GM23338 (cell line): Measurements from ENCODE around the gene EDN2. TPM values are rescaled to one million over a fixed set of nuclear protein-coding genes. Genes with fewer than 3 reads are reported as not detected.

ENCODE experiments used
- ATAC-seq: fragments of 200-7000 bp; cut with Tn5 transposase; 3 replicates; pipeline ENCODE4 v1.9.1; 2020
- DNase-seq: peaks from one replicate; pipeline ENCODE4 v3.0.0-alpha.2; 2015; ENCODE audit warnings: low spot score
- H2AFZ ChIP-seq: fragments of 200-600 bp; sonication (generic); 2 replicates; pipeline ENCODE4 v1.8.0; 2016; ENCODE audit warnings: antibody characterized with exemption, mild to moderate bottlenecking, moderate library complexity
- H3F3A ChIP-seq: fragments of 200-600 bp; sonication (generic); replicated peaks from 2 replicates; pipeline ENCODE4 v1.8.0; 2017; ENCODE audit warnings: antibody characterized with exemption, mixed run types, low read depth
- H3K27ac ChIP-seq: fragments of 200-600 bp; sonication (generic); 2 replicates; pipeline ENCODE4 v1.6.1; 2016; ENCODE audit warnings: low read depth
- H3K27me3 ChIP-seq: fragments of 200-600 bp; sonication (generic); 2 replicates; pipeline ENCODE4 v1.8.0; 2016; ENCODE audit warnings: mild to moderate bottlenecking, mixed run types, moderate library complexity; ENCODE audit not compliant: insufficient read depth
- H3K36me3 ChIP-seq: fragments of 200-600 bp; sonication (generic); 2 replicates; pipeline ENCODE4 v1.8.0; 2016; ENCODE audit warnings: mild to moderate bottlenecking; ENCODE audit not compliant: insufficient read depth
- H3K4me1 ChIP-seq: fragments of 200-600 bp; sonication (generic); 2 replicates; pipeline ENCODE4 v1.8.0; 2016; ENCODE audit warnings: mild to moderate bottlenecking, moderate library complexity; ENCODE audit not compliant: insufficient read depth
- H3K4me2 ChIP-seq: fragments of 200-600 bp; sonication (generic); 2 replicates; pipeline ENCODE4 v1.7.1; 2017; ENCODE audit warnings: mixed run types
- H3K4me3 ChIP-seq: fragments of 200-600 bp; sonication (generic); 2 replicates; pipeline ENCODE4 v1.6.1; 2016; ENCODE audit warnings: mixed run types
- H3K79me2 ChIP-seq: fragments of 200-600 bp; sonication (generic); replicated peaks from 2 replicates; pipeline ENCODE4 v1.8.0; 2017; ENCODE audit warnings: mild to moderate bottlenecking; ENCODE audit not compliant: insufficient read depth
- H3K9me2 ChIP-seq: fragments of 200-600 bp; sonication (generic); 2 replicates; pipeline ENCODE4 v1.8.0; 2017; ENCODE audit not compliant: insufficient read depth
- H4K20me1 ChIP-seq: fragments of 200-600 bp; sonication (generic); replicated peaks from 2 replicates; pipeline ENCODE4 v1.8.0; 2017; ENCODE audit warnings: mild to moderate bottlenecking; ENCODE audit not compliant: insufficient read depth
- H3K27ac Mint-ChIP-seq: 2 replicates; pipeline ENCODE4 v1.8.0; 2020; ENCODE audit warnings: inconsistent platforms, mild to moderate bottlenecking, moderate library complexity, mixed read lengths
- H3K27me3 Mint-ChIP-seq: 3 replicates; pipeline ENCODE4 v1.8.0; 2022; ENCODE audit warnings: low read depth, mild to moderate bottlenecking, moderate library complexity, mixed read lengths, inconsistent platforms; ENCODE audit not compliant: insufficient read depth, poor library complexity
- H3K36me3 Mint-ChIP-seq: 3 replicates; pipeline ENCODE4 v1.8.0; 2021; ENCODE audit warnings: low read depth, mild to moderate bottlenecking, inconsistent platforms, moderate library complexity, mixed read lengths
- H3K4me1 Mint-ChIP-seq: 3 replicates; pipeline ENCODE4 v1.8.0; 2020; ENCODE audit warnings: mild to moderate bottlenecking, inconsistent platforms, mixed read lengths
- H3K4me3 Mint-ChIP-seq: 3 replicates; pipeline ENCODE4 v1.8.0; 2021; ENCODE audit warnings: moderate library complexity, mild to moderate bottlenecking, inconsistent platforms, mixed read lengths
- H3K9me3 Mint-ChIP-seq: 3 replicates; pipeline ENCODE4 v1.8.0; 2020; ENCODE audit warnings: moderate library complexity, mild to moderate bottlenecking, inconsistent platforms, mixed read lengths
- CTCF ChIP-seq, 2 experiments: fragments of 200-600 bp in 1 of 2; sonication (generic) in 1 of 2; conservative IDR thresholded peaks; 2 replicates each; pipeline versions ENCODE4 v1.5.1 to v1.6.1; 2016 to 2017; ENCODE audit warnings: antibody characterized with exemption in 2 of 2, low read depth in 2 of 2, mild to moderate bottlenecking in 2 of 2, moderate library complexity in 1 of 2
- ETS1 ChIP-seq: IDR thresholded peaks from 2 replicates; pipeline ENCODE4 v1.6.1; 2016; ENCODE audit warnings: antibody characterized with exemption
- EZH2 ChIP-seq: fragments of 200-600 bp; sonication (generic); IDR thresholded peaks from one replicate; pipeline ENCODE4 v1.8.0; 2017; ENCODE audit warnings: antibody characterized with exemption, mild to moderate bottlenecking, low read depth; ENCODE audit not compliant: unreplicated experiment
- EZH2phosphoT487 ChIP-seq: fragments of 200-600 bp; sonication (generic); IDR thresholded peaks from one replicate; pipeline ENCODE4 v1.8.1; 2018; ENCODE audit warnings: antibody characterized with exemption; ENCODE audit not compliant: unreplicated experiment
- JUNB ChIP-seq: IDR thresholded peaks from one replicate; pipeline ENCODE4 v1.6.1; 2016; ENCODE audit warnings: antibody characterized with exemption; ENCODE audit not compliant: unreplicated experiment
- POLR2AphosphoS5 ChIP-seq: IDR thresholded peaks from 2 replicates; pipeline ENCODE4 v1.6.1; 2016; ENCODE audit warnings: antibody characterized with exemption, low read depth
- STAT1 ChIP-seq: IDR thresholded peaks from one replicate; pipeline ENCODE4 v1.6.1; 2016; ENCODE audit warnings: antibody characterized with exemption; ENCODE audit not compliant: unreplicated experiment
- ZNF462 ChIP-seq: fragments of 250-450 bp; sonication (Bioruptor Pico); IDR thresholded peaks from 2 replicates; pipeline ENCODE4 v1.5.0; 2020; ENCODE audit warnings: mild to moderate bottlenecking, moderate library complexity
- polyA plus RNA-seq: library from polyadenylated mRNA; unstranded; fragments of >200 nt; fragmentation: Nextera tagmentation; extraction: Ambion mirVana; gene quantifications from 2 replicates; pipeline ENCODE4 v1.2.1, GENCODE V29; 2016
- total RNA-seq: library from RNA; depleted of rRNA; stranded (reverse); fragments of >200 nt; shearing (Covaris generic); gene quantifications from 2 replicates; pipeline ENCODE4 v1.2.3, GENCODE V29; 2014
- TF ChIP-seq, protein P1 (sequence below): IDR thresholded peaks from one replicate; pipeline ENCODE4 v1.6.1; 2018; ENCODE audit warnings: antibody characterized with exemption; ENCODE audit not compliant: unreplicated experiment

Gene EDN2
- total and polyA plus RNA-seq, 2 experiments from 2014 or later: not detected

DNA sequence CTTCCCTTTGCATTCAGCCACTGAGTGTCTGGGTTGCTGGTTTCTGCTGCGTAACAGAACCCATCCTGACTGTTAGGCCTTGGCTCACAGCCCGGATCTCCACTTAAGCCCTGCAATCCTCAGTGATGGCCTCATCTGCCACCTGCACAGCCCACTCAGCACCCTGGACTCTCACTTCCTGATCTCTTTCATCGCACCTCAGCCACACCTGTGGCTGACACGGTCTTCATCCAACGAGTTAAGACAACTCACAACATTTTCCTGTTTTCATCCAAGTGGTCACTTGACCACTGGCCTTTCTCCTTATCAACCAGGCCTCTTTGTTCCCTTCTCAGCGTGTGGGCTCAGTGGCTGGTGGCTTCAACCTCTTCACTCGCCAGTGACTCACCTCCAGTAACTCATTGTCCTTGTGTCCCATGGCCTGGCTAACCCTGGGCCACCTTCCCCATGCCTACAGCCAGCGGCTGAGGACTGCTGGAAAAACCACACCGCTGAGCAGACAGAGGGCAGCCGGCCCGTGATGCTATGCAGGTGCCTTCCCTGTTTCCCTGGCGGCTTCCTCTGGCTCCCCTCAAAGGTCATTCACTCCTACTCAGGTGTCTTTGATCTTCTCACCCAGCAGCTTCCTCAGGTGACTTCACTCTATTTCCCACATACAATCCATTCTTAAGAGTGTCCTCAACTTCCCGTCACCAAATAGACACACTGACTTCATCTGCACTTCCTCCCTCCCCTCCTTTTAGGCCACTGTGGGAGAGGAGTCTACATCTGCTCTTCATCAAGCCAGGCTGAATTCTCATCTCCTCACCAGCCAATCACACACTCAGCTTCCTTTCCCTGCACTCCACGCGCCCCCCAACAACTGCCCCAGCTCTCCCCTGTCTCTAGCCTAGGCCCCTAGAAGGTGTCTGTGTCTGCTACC lies 19.9 kb upstream of the EDN2 start:
- no peaks in the 10 kb centered on the region for H3K4me1 ChIP-seq
- H3K4me1 Mint-ChIP-seq: peaks cover 19% of the 10 kb centered on the region
- H3K4me3 ChIP-seq: no peak overlapping the region
- H3K27ac ChIP-seq: no peak overlapping the region
- TF ChIP-seq CTCF (conservative IDR thresholded peaks at IDR 0.05; ENCODE audit: low read depth in 2 of 2) (no peak), EZH2phosphoT487 (no peak), EZH2 (no peak), POLR2AphosphoS5 (no peak), ZNF462 (CRISPR knock-in tag) (no peak), ETS1 (no peak), JUNB (no peak), STAT1 (no peak)
- TF ChIP-seq, protein P1, sequence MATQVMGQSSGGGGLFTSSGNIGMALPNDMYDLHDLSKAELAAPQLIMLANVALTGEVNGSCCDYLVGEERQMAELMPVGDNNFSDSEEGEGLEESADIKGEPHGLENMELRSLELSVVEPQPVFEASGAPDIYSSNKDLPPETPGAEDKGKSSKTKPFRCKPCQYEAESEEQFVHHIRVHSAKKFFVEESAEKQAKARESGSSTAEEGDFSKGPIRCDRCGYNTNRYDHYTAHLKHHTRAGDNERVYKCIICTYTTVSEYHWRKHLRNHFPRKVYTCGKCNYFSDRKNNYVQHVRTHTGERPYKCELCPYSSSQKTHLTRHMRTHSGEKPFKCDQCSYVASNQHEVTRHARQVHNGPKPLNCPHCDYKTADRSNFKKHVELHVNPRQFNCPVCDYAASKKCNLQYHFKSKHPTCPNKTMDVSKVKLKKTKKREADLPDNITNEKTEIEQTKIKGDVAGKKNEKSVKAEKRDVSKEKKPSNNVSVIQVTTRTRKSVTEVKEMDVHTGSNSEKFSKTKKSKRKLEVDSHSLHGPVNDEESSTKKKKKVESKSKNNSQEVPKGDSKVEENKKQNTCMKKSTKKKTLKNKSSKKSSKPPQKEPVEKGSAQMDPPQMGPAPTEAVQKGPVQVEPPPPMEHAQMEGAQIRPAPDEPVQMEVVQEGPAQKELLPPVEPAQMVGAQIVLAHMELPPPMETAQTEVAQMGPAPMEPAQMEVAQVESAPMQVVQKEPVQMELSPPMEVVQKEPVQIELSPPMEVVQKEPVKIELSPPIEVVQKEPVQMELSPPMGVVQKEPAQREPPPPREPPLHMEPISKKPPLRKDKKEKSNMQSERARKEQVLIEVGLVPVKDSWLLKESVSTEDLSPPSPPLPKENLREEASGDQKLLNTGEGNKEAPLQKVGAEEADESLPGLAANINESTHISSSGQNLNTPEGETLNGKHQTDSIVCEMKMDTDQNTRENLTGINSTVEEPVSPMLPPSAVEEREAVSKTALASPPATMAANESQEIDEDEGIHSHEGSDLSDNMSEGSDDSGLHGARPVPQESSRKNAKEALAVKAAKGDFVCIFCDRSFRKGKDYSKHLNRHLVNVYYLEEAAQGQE: no peak
- H3K9me2 ChIP-seq: no peaks in the 10 kb centered on the region
- ATAC-seq (no peak), DNase-seq (no peak)
- no peaks in the 10 kb centered on the region for H4K20me1 ChIP-seq
- no peaks in the 10 kb centered on the region for H3K36me3 Mint-ChIP-seq
- H3K9me3 Mint-ChIP-seq: no peaks in the 10 kb centered on the region; the same call in 2 of the 3 replicates
- no peak overlapping the region for H3K27ac Mint-ChIP-seq
- no peak overlapping the region for H3K4me2 ChIP-seq
- peaks cover 13% of the 10 kb centered on the region for H3K27me3 Mint-ChIP-seq
- no peaks in the 10 kb centered on the region for H3F3A ChIP-seq
- H3K4me3 Mint-ChIP-seq: no peak overlapping the region
- no peaks in the 10 kb centered on the region for H3K36me3 ChIP-seq
- H3K79me2 ChIP-seq: no peaks in the 10 kb centered on the region
- no peaks in the 10 kb centered on the region for H3K27me3 ChIP-seq
- H2AFZ ChIP-seq: no peak overlapping the region
